ENCODE data around the gene NEU2.

The NEU2 gene

GRCh38 chr2:233032551-233033320 is at the start of gene NEU2:
TSS of gene NEU2 (plus strand) at chr2:233032672. CDS start at chr2:233032672, 0 bp downstream.
- no peaks in the 10 kb centered on the region for H3K9me3 ChIP-seq (ENCODE audit: insufficient read depth, low read depth, low read length)
- H3K36me3 ChIP-seq (ENCODE audit: insufficient read depth, low read length) = no peaks in the 10 kb centered on the region
- no peak within 1 kb of the TSS for H3K4me3 ChIP-seq (ENCODE audit: low read length, poor library complexity, severe bottlenecking)
- H2AFZ ChIP-seq (ENCODE audit: low read length) = no peak within 1 kb of the TSS
- H3K9ac ChIP-seq (ENCODE audit: low read depth, low read length, poor library complexity, severe bottlenecking) = no peak within 1 kb of the TSS
- TF ChIP-seq, protein P1, sequence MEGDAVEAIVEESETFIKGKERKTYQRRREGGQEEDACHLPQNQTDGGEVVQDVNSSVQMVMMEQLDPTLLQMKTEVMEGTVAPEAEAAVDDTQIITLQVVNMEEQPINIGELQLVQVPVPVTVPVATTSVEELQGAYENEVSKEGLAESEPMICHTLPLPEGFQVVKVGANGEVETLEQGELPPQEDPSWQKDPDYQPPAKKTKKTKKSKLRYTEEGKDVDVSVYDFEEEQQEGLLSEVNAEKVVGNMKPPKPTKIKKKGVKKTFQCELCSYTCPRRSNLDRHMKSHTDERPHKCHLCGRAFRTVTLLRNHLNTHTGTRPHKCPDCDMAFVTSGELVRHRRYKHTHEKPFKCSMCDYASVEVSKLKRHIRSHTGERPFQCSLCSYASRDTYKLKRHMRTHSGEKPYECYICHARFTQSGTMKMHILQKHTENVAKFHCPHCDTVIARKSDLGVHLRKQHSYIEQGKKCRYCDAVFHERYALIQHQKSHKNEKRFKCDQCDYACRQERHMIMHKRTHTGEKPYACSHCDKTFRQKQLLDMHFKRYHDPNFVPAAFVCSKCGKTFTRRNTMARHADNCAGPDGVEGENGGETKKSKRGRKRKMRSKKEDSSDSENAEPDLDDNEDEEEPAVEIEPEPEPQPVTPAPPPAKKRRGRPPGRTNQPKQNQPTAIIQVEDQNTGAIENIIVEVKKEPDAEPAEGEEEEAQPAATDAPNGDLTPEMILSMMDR (conservative IDR thresholded peaks at IDR 0.05; ENCODE audit: low read length) = no peak
- TF ChIP-seq EZH2phosphoT487 (IDR thresholded peaks at IDR 0.05; ENCODE audit: borderline replicate concordance) = no peak
- no peaks in the 10 kb centered on the region for H3K79me2 ChIP-seq (ENCODE audit: insufficient read depth, low read length)
- H3K27me3 ChIP-seq (ENCODE audit: insufficient read depth, low read length, poor library complexity, severe bottlenecking) = no peaks in the 10 kb centered on the region
- no peaks in the 10 kb centered on the region for H3K9me2 ChIP-seq (replicated peaks; ENCODE audit: low read depth, low read length)
- H4K20me1 ChIP-seq (ENCODE audit: insufficient read depth, low read length, poor library complexity, severe bottlenecking) = no peaks in the 10 kb centered on the region
- no peaks in the 10 kb centered on the region for H3F3A ChIP-seq (ENCODE audit: low read depth)
- H3K4me2 ChIP-seq (ENCODE audit: low read depth, low read length, poor library complexity, severe bottlenecking) = no peak within 1 kb of the TSS
- H3K4me1 ChIP-seq (ENCODE audit: insufficient read depth, low read length, poor library complexity, severe bottlenecking) = no peaks in the 10 kb centered on the region

GRCh38 chr2:232982926-232983668 is 49.4 kb upstream of the NEU2 start:
- TF ChIP-seq, protein P1 (conservative IDR thresholded peaks at IDR 0.05; ENCODE audit: low read length) = peak; percentile 40; the same call in 1 of the 2 replicates
- TF ChIP-seq EZH2phosphoT487 (IDR thresholded peaks at IDR 0.05; ENCODE audit: borderline replicate concordance) = no peak
- Histone ChIP-seq H3K4me3 (ENCODE audit: low read length, poor library complexity, severe bottlenecking) (no peak overlapping the region), H3K36me3 (ENCODE audit: insufficient read depth, low read length) (no peaks in the 10 kb centered on the region), H3K4me1 (ENCODE audit: insufficient read depth, low read length, poor library complexity, severe bottlenecking) (no peaks in the 10 kb centered on the region), H3K9me2 (replicated peaks; ENCODE audit: low read depth, low read length) (no peaks in the 10 kb centered on the region), H3K79me2 (ENCODE audit: insufficient read depth, low read length) (no peaks in the 10 kb centered on the region), H4K20me1 (ENCODE audit: insufficient read depth, low read length, poor library complexity, severe bottlenecking) (no peaks in the 10 kb centered on the region), H3K9me3 (ENCODE audit: insufficient read depth, low read depth, low read length) (no peaks in the 10 kb centered on the region), H3K27me3 (ENCODE audit: insufficient read depth, low read length, poor library complexity, severe bottlenecking) (no peaks in the 10 kb centered on the region), H3K4me2 (ENCODE audit: low read depth, low read length, poor library complexity, severe bottlenecking) (no peak overlapping the region), H2AFZ (ENCODE audit: low read length) (no peak overlapping the region), H3K9ac (ENCODE audit: low read depth, low read length, poor library complexity, severe bottlenecking) (no peak overlapping the region), H3F3A (ENCODE audit: low read depth) (no peaks in the 10 kb centered on the region)

DNA sequence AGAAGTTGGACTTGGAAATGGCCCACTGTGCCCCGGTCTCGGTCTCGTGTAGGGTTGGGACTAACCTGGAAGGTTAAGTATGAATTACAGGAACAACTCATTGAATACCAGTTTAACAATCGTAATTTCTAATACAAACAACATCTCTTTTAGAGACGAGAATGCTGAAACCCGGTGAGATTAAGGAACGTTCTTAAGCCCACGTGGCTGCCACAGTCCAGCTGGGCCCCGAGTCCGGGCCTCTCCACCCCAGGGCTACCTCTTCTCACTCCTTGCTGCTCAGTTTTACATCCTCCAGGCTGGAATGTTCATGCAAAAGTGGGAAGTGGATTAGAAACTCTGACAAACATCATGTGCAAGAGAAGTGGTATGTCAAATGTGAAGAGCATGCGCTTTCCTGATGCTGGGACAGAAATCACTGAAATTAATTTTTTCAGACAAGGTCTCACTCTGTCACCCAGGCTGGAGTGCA is 48.8 kb upstream of the NEU2 start:
- Histone ChIP-seq H3K79me2 (ENCODE audit: insufficient read depth, low read length) (no peaks in the 10 kb centered on the region), H3K4me2 (ENCODE audit: low read depth, low read length, poor library complexity, severe bottlenecking) (no peak overlapping the region), H3K9ac (ENCODE audit: low read depth, low read length, poor library complexity, severe bottlenecking) (no peak overlapping the region), H3K4me3 (ENCODE audit: low read length, poor library complexity, severe bottlenecking) (no peak overlapping the region), H3K4me1 (ENCODE audit: insufficient read depth, low read length, poor library complexity, severe bottlenecking) (no peaks in the 10 kb centered on the region), H3F3A (ENCODE audit: low read depth) (no peaks in the 10 kb centered on the region), H3K36me3 (ENCODE audit: insufficient read depth, low read length) (no peaks in the 10 kb centered on the region), H4K20me1 (ENCODE audit: insufficient read depth, low read length, poor library complexity, severe bottlenecking) (no peaks in the 10 kb centered on the region), H3K27me3 (ENCODE audit: insufficient read depth, low read length, poor library complexity, severe bottlenecking) (no peaks in the 10 kb centered on the region), H3K9me3 (ENCODE audit: insufficient read depth, low read depth, low read length) (no peaks in the 10 kb centered on the region), H2AFZ (ENCODE audit: low read length) (no peak overlapping the region), H3K9me2 (replicated peaks; ENCODE audit: low read depth, low read length) (no peaks in the 10 kb centered on the region)
- TF ChIP-seq EZH2phosphoT487 (IDR thresholded peaks at IDR 0.05; ENCODE audit: borderline replicate concordance) = no peak
- TF ChIP-seq, protein P1 (conservative IDR thresholded peaks at IDR 0.05; ENCODE audit: low read length) = no peak

Data from Loucy (cell line).